Renal cortical epithelial cell (primary cell): Measurements from ENCODE around the gene TSSK2. TPM values are rescaled to one million over a fixed set of nuclear protein-coding genes. Genes with fewer than 3 reads are reported as not detected.

Experiments used
- DNase-seq: peaks from one replicate; pipeline ENCODE4 v3.0.0-alpha.2; 2011; ENCODE audit warnings: low read depth
- total RNA-seq: library from RNA; depleted of rRNA; stranded (reverse); fragments of >200 nt; gene quantifications from 2 replicates; pipeline ENCODE4 v1.2.3, GENCODE V29; 2014

Gene TSSK2
- total RNA-seq, 1 donor from 2014 or later = not detected

DNA sequence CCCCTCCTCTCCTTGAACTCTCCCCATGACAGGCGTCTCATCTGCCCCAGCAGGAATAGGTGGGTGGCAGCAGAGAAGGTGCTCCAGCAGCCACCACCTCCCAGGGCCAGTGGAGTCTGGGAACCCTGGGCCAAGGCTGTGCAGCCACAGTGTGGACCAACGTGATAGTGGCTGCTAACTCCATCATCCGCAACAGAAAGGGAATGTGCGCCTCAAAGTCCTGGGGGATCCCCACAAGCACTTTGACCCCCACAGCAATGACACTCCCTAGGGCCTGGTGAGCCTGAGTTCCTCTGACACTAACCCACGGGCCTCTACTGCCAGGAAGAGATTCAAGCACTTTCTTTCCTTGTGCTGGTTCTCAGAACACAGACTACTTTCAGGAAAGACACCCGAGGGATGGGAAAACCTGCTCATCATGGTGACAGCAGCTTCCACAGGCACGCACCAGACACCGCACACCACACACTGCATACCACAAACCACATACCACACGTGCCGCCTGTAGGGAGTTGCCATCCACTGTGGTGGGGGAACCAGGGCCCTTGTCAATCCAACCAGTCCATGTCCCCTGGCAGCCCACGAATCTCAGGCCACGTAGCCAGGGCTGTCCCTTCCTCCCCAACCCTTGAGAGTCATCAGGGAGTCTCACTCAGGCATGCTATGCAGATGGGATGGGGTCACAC, 50.8 kb downstream of the TSSK2 start:
- no peak for DNase-seq

Other genes starting within 250 kb of the TSSK2 start
- 0.40 and 1.6 TPM in 2 replicates for gene DGCR6, start 225.0 kb upstream of the TSSK2 start, total RNA-seq
- gene PRODH, start 195.0 kb upstream of the TSSK2 start, total RNA-seq = 1.9 and 4.3 TPM in 2 replicates
- 73.8 and 131 TPM in 2 replicates for gene DGCR2, start 8.9 kb upstream of the TSSK2 start, total RNA-seq
- gene ESS2, start 13.3 kb downstream of the TSSK2 start, total RNA-seq = 12.9 and 13.2 TPM in 2 replicates
- gene GSC2, start 19.0 kb downstream of the TSSK2 start, total RNA-seq = not detected in 2 replicates
- 175 and 192 TPM in 2 replicates for gene SLC25A1, start 47.4 kb downstream of the TSSK2 start, total RNA-seq
- 9.4 and 24.5 TPM in 2 replicates for gene CLTCL1, start 160.4 kb downstream of the TSSK2 start, total RNA-seq